ENCODE measurements around the gene RASGRP2.

RASGRP2 gene

GRCh38 chr11:64770120-64770519 lies 26.2 kb upstream of the RASGRP2 start:
- DNase-seq = no peak

DNA sequence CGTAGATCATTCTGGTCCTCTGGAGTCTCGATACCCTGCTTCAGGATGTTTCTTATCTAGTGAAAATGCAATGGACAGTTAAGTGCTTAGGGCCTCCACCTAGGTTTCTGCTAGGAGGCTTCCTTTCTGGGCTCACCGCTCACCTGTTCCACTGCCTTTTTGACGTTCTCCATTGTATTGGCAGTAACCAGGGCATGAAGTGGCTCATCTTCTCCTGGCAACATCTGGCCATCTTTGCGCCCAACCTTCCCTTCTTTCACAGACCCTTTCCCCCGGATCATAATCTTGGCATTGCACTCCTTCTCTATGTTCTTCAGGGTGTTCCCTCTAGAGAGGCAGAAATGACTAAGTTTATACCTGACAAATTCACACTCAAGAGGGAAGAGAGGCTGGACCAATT lies 25.3 kb upstream of the RASGRP2 start:
- DNase-seq = no peak

- no peak for DNase-seq
Measured at GRCh38 chr11:64768300-64768694, 24.4 kb upstream of the RASGRP2 start.

DNA sequence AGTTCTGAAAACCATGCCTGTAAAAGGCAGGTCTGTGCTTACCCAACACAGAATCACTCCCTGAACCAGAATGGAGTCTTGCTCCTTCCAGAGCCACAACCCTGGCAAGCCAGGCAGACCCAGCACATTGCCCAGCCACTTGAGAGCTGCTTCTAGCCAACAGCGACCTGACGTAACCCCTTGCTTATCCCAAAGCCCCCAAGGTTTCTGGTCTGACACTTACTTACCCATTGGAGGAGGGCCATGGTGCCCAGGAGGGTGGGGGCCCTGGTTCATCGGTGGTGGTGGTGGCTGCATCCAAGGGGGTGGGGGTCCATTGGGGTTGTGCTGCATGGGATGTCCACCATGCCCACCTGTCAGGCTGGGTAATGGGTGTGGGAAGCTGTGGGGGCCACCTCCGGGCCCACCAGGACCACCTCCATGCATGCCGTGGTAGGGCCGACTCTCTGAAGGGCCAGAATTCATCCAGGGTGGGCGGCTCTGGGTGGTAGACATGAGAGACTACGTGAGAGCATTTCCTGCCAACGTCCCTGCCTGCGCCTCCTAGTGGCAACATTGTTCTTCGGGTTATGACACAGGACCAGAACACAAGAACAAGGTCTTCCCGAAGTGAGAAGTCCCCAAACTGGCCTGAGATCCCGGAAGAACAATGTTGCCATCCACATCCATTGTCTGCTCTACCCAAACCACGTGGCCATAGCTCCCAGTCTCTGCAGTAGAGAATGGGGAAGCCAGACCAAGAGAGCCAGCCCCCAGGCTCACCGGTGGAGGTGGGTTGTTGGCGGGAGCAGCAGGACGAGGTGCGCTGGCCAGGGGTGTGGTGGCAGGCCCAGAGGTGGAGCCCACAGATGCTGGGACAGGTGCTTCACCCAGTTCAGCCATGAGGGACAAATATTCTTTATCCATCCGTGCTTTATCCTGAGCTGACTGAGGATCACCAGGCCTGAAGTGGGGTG lies 23.7 kb upstream of the RASGRP2 start:
- peak; percentile 59 for DNase-seq

DNA sequence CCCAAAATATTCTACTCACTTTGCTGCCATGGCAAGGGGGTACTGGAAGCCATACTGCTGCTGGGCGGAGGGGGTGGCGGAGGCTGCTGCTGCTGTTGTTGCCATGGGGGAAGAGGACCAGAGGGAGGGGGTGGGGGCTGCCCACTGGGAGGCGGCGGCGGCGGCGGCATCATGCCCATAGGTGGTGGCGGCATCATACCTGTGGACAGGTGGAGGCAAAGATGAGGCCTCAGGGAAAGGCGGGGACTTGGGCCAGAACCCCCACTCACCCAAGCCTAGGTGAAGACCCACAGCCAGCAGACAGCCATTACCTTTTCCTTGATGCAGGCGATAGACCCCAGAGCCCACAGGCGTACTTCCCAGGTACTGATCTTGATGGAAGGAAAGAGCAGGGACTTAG lies 22.9 kb upstream of the RASGRP2 start:
- DNase-seq = no peak

GRCh38 chr11:64765851-64766665 lies 22.1 kb upstream of the RASGRP2 start:
- no peak for DNase-seq

DNA sequence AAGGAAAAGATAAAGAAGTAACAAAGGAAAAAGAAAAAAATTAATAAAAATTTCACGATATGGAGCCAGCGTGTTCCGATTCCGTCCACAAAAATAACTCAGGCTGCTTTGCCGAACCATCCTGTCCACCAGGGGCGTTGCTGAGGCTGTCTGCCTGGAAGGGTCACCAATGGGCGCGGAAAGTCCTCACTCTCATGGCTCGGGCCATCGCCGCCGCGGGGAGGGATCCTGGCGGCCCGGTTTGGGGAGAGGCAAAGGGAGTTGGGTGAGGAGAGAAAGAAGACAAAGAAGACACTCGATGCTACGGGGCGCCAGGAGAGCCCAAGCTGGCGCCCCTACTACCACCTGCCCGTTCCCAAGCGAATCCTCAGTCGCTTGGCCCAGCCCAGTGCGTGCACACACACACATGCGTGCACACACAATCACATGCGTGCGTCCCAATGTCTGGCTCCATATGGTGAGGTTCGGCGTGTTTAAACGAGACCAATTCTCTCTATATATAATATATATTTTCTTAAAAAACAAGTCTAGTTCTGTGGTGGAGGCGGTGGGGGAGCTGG lies 21.4 kb upstream of the RASGRP2 start:
- DNase-seq = no peak

DNA sequence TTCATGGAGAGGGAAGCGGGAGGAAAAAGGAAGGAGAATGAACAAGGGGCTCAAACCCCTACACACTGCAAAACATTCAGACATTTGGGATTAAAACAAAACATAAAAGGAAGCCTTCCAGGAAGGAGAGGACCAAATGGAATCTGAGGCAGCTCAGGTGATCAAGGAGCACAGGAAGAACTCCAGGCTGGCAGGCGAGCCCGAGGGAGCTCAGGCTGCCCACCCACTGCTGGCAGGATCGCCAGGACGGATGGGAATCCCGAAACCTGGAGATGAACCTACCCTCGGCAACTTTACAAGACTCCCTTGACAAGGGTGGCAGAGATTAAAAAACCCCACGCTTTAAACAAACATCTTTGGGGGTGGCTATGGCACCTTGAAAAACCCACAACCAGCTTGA lies 20.8 kb upstream of the RASGRP2 start:
- no peak for DNase-seq

DNA sequence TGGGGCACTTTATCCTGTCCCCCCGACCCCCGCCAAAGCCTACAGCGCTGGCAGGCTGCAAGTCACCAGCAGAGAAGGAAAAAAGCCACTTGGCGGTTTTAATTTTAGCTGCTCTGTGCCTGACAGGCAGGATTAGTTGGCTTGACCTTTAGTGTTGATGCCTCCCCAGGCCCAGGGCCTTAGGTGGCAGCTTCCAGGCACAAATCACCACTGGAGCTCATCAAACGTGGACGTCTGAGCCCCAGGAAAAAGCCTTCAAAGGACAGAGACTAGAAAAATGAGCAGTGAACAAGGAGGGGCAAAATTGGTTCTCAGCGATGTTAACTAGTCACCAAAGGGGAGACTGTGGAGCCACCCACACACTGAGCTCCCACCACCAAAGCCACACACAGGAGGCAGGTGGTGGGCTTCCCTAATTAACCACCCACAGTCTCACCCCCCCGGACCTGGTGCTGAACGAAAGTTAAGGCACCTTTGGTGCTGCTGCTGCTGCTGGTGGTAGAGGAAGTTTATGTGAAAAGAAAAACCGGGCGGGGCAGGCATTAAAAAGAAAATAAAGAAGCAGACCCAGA lies 20.2 kb upstream of the RASGRP2 start:
- no peak for DNase-seq

DNA sequence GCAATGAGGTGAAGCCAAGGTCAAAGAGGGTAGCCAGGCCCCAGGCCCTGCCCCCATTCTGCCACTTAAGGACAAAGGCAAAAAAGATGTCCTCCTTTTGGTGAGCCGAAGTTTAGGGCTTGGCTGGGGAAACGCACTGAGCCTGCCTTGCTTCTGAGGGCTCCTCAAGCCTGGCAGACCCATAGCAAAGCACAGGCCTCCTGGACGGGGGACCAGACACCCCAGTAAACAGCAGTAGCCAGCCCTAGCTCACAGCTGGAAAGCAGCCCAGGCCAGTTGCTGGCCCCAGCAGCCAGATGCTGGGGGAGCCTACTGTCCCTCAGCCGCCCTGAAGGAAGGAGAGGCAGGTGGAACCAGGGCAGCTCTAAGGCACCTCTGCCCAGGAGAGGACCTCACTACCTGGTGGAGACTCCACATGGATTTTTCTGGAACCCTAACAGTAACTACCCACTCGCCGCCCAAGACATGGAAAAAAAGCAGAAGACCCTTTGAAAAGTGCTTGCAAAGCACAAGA lies 19.6 kb upstream of the RASGRP2 start:
- no peak for DNase-seq

- DNase-seq = no peak
Measured at GRCh38 chr11:64762674-64763525, 19.0 kb upstream of the RASGRP2 start.

DNA sequence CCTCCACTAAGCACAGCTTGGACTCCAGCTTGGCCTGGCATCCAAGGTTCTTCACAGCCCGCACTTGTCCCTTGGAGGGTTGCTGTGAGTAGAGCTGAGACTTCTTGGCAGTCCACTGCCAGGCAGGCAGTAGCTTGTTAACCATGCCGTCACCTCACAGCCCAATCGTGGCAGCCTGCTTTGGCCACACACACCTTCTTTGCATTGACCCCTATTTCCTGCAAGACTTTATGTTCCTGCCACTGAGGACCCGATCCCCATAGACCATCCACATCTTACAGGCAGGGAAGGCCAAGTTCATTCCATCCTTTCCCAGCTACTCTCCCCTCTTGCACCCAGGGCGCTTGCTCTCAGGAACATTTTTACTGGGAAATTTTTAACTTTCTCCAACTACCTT lies 18.3 kb upstream of the RASGRP2 start:
- DNase-seq = no peak

DNA sequence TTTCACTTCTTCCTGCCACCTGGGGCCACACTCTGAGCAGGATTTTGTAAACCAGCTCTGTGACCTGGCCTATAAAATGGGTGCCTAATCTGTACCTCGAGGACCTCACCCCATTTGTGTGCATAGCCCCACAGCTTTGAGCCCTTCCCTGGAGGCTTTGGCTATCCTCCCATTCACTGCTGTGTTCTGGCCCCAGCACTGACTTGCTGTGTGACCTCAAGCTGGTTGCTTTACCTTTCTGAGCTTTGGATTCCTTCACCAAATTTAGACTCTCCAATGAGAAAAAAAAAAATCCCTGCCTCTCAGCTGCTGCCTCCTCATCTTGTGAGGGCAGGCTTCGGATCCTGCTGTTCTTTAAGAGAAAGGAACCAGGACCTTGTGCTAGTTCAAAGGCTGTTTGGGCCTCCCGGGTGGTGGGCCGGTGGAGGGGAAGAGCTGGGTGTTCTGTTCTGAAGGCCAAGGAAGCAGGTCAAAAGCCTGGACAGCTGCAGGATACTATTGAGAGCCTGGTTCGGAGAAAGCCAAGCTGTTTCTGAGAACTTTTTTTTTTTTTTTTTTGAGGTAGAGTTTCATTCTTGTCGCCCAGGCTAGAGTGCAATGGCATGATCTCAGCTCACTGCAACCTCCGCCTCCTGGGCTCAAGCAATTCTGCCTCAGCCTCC lies 16.9 kb upstream of the RASGRP2 start:
- no peak for DNase-seq

DNA sequence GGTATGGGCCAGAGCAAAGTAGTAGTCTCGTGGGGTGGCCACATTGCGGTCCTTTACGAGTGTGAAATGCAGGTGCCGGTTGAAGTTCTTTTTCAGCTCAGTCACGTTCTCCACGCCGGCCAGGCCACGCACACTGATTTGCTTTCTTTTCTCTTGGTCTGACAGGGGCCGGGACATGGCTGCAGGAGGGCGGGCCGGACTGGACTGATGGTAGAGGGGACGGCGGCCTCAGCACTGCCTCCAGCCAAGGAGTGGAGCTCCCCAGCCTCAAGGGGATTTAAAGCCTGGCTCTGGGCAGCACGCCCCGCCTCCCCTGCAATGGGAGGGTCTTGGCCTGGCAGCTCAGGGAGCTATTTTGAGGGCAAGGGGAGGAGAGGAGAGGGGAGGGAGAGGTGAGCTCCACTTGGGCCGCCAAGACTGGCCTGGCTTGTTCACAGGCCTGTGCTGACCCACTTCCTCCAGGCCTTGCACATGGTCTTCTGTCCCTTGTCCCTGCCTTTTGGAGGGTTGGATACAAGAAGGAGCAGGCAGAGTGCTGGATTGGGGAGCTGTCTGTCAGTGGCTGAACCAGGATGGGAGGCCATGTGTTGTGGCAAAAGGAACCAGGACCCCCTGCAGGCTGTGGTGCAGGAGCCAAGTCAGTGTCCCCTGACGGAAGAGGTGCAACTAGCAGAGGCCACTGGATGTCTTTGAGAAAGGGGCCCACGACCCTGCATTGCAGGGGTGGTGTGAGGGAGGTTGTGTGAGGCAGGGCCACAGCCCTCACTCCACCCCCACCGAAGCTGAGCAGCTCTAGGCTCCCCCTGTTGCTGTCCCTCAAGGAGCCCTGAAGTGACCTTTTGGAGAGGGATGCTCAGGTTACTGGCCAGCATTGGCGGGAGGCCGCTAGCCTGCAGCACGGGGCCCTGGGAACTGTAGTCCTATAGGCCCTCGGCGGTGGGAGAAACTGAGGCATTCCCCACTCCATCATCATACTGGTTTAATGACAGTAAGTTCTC lies 16.1 kb upstream of the RASGRP2 start, which contains the start of gene PYGM:
Gene PYGM, minus strand, starts transcription at position 253 of the 998 bp plus-strand sequence. Its CDS starts 76 bp downstream, at position 177.
- DNase-seq = no peak

DNA sequence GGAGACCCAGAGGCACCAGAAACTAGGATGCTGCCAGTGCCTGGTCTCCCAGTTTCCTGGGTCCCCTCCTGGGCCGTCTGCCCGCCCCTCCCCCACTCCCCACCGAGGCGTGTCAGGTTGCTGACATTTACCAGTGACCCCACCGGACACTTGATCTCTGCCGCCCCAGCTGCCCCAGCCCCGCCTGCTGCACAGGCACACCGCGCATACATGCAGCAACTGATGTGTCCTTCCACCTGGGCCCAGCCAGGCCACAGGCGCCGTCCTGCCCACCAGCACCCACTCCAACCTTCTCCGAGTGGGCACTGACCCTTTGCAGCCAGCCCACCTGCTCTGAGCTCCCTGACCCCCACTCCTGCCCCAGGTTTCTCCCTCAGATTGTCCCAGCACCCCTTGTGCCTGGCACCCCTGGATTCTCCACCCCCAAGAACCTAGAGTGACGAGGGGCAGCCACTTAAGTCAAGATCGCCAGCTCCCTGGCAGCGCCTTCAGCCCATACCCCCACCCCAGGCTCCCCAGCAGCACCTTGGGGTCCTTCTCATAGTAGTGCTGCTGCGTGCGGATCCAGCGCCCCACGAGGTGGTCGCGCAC lies 15.3 kb upstream of the RASGRP2 start:
- DNase-seq = no peak

GRCh38 chr11:64758330-64759079 lies 14.6 kb upstream of the RASGRP2 start:
- DNase-seq = no peak

DNA sequence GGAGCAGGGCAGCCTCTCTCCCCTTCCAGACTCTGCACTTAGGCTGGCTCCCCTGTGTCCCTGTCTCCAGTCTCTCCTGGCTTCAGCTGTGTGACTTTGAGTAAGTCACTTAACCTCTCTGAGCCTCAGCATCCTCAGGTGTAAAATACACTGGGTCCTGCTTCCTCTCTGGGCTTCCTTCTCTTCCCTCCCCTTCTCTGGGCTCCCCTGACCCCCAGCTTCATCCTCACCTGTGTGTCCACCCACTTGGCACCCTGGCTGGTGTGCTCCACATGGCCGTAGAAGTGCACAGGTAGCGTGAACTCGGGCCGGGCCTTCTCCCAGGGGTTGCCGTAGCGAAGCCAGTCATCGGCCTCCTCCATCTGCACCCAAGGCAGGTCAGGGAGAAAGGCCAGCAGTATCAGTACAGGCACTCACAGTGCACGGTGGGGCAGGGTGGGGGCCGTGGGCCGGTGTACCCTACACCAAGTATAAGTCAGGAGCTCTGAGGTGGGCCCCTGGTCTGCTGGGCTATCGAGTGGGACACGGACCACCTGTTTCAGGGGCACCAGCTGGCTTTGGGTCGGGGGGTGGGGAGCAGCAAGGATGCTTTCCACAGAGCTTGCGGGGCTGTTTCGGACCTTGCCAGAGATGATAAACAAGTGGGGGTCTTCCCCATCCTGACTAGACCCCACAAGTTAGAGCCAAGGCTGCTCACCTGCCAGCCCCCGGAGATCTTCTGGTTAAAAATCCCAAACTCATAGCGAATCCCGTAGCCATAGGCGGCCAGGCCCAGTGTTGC lies 13.8 kb upstream of the RASGRP2 start:
- DNase-seq = no peak

Data from RPMI8226 (cell line).